Measurements from ENCODE around the gene RASSF7.

The RASSF7 gene

GRCh38 chr11:553083-553987 lies 7.4 kb upstream of the RASSF7 start:
- DNase-seq: no peak

GRCh38 chr11:553988-554340 lies 6.8 kb upstream of the RASSF7 start:
- no peak for DNase-seq

- DNase-seq: peak; percentile 32
Measured at GRCh38 chr11:554428-555226, 6.1 kb upstream of the RASSF7 start.

GRCh38 chr11:555227-555779 lies 5.5 kb upstream of the RASSF7 start:
- no peak for DNase-seq

GRCh38 chr11:555780-556661 lies 4.7 kb upstream of the RASSF7 start:
- no peak for DNase-seq

GRCh38 chr11:556662-557256 lies 4.0 kb upstream of the RASSF7 start:
- DNase-seq: no peak

- DNase-seq: no peak
Measured at GRCh38 chr11:557328-558132, 3.2 kb upstream of the RASSF7 start.

GRCh38 chr11:558503-558902 lies 2.3 kb upstream of the RASSF7 start:
- DNase-seq: no peak

GRCh38 chr11:559020-559620 lies 1.6 kb upstream of the RASSF7 start:
- DNase-seq: no peak

- no peak for DNase-seq
Measured at GRCh38 chr11:559712-560304, 962 bp upstream of the RASSF7 start.

GRCh38 chr11:561148-562003 lies 606 bp downstream of the RASSF7 start:
- DNase-seq: no peak

GRCh38 chr11:562046-562645 lies 1.4 kb downstream of the RASSF7 start:
- no peak for DNase-seq

- no peak for DNase-seq
Measured at GRCh38 chr11:563066-563811, 2.5 kb downstream of the RASSF7 start.

- no peak for DNase-seq
Measured at GRCh38 chr11:563812-564578, 3.2 kb downstream of the RASSF7 start.

- DNase-seq: no peak
Measured at GRCh38 chr11:565921-566509, 5.2 kb downstream of the RASSF7 start.

GRCh38 chr11:567011-567628 lies 6.3 kb downstream of the RASSF7 start:
- no peak for DNase-seq
